HCT116 (cell line): ENCODE data around the gene CAPN5. TPM values are rescaled to one million over a fixed set of nuclear protein-coding genes. Genes with fewer than 3 reads are reported as not detected.

ENCODE experiments used
- ATAC-seq: fragments of 200-7000 bp; cut with Tn5 transposase; 2 replicates; pipeline ENCODE4 v1.9.1; 2020; ENCODE audit warnings: mild to moderate bottlenecking, moderate library complexity
- BruUV-seq: library from RNA; stranded (reverse); fragments of 400-500 nt; replicated peaks from 2 replicates; lab custom pipeline; 2021; lab: Mats Ljungman, UMichigan
- CTCF ChIA-PET: fragments of 300-600 bp; sonication (Branson Sonifier 250); formaldehyde crosslinking; loops from one replicate; lab custom pipeline; 2021; ENCODE audit warnings: antibody characterized with exemption; lab: Charles Lee
- POLR2A ChIA-PET: fragments of 300-600, 350-600 bp; sonication (Branson Sonifier 250); formaldehyde crosslinking; loops from one replicate; lab custom pipeline; 2021; ENCODE audit warnings: antibody characterized with exemption; lab: Charles Lee
- RAD21 ChIA-PET, 2 experiments: fragments of 300-600 bp; sonication (Branson Sonifier 250); formaldehyde crosslinking; loops; one replicate each; lab custom pipeline; 2023; ENCODE audit warnings: low total read pairs in 2 of 2; ENCODE audit not compliant: uncharacterized antibody in 2 of 2, unreplicated experiment in 2 of 2, low non-redundant PET in 1 of 2; lab: Charles Lee
- DNase-seq: peaks from one replicate; pipeline ENCODE4 v3.0.0-alpha.2; 2010; ENCODE audit warnings: low read depth, low spot score
- H2AFZ ChIP-seq: fragments of 200-600 bp; shearing (Covaris generic), sonication (generic); 2 replicates; pipeline ENCODE4 v1.6.1; 2017; ENCODE audit warnings: low read depth, mixed run types, mixed read lengths, antibody characterized with exemption, low read length; ENCODE audit not compliant: poor library complexity, severe bottlenecking
- H3K27ac ChIP-seq: 2 replicates; pipeline ENCODE4 v1.5.1; 2012; ENCODE audit warnings: low read depth, low read length
- H3K27me3 ChIP-seq: fragments of 200-600 bp; sonication (generic); 2 replicates; pipeline ENCODE4 v1.6.1; 2016; ENCODE audit warnings: mixed run types, low read length, mixed read lengths; ENCODE audit not compliant: insufficient read depth
- H3K36me3 ChIP-seq, 2 experiments: fragments of 200-500 bp in 1 of 2; fragments of 200-600 bp in 1 of 2; sonication (Bioruptor generic) in 1 of 2; sonication (generic) in 1 of 2; 2 replicates each; pipeline versions ENCODE4 v1.5.1 to v1.6.1; 2014 to 2016; ENCODE audit warnings: low read length in 2 of 2, inconsistent platforms in 1 of 2, mixed read lengths in 1 of 2, mixed run types in 1 of 2; ENCODE audit not compliant: insufficient read depth in 2 of 2, control insufficient read depth in 1 of 2
- H3K4me1 ChIP-seq, 2 experiments: fragments of 200-600 bp in 1 of 2; sonication (generic) in 1 of 2; 2 replicates each; pipeline versions ENCODE4 v1.5.1 to v1.6.1; 2012 to 2017; ENCODE audit warnings: low read length in 2 of 2, inconsistent platforms in 1 of 2, mild to moderate bottlenecking in 1 of 2, mixed read lengths in 1 of 2, mixed run types in 1 of 2, moderate library complexity in 1 of 2; ENCODE audit not compliant: insufficient read depth in 2 of 2, control insufficient read depth in 1 of 2
- H3K4me2 ChIP-seq: fragments of 200-600 bp; sonication (generic); 2 replicates; pipeline ENCODE4 v1.6.1; 2017; ENCODE audit warnings: mixed run types, low read length, mixed read lengths
- H3K4me3 ChIP-seq, 2 experiments: fragments of 200-600 bp in 1 of 2; sonication (generic) in 1 of 2; replicated peaks in 1 of 2; 2 replicates each; pipeline ENCODE4 v1.5.1; 2011 to 2016; ENCODE audit warnings: low read length in 2 of 2, control low read depth in 1 of 2, low read depth in 1 of 2, mild to moderate bottlenecking in 1 of 2, mixed read lengths in 1 of 2, mixed run types in 1 of 2
- H3K79me2 ChIP-seq: fragments of 200-600 bp; sonication (generic); 2 replicates; pipeline ENCODE4 v1.6.1; 2017; ENCODE audit warnings: mild to moderate bottlenecking, mixed run types, low read length, moderate library complexity, mixed read lengths; ENCODE audit not compliant: insufficient read depth
- H3K9ac ChIP-seq: fragments of 200-600 bp; sonication (generic); 2 replicates; pipeline ENCODE4 v1.6.1; 2016; ENCODE audit warnings: low read length, mixed read lengths
- H3K9me2 ChIP-seq: fragments of 200-600 bp; sonication (generic), shearing (Covaris generic); 2 replicates; pipeline ENCODE4 v1.6.1; 2017; ENCODE audit warnings: mixed run types, mild to moderate bottlenecking, moderate library complexity; ENCODE audit not compliant: insufficient read depth
- H3K9me3 ChIP-seq, 2 experiments: fragments of 200-500 bp in 1 of 2; fragments of 200-600 bp in 1 of 2; sonication (Bioruptor generic) in 1 of 2; sonication (generic) in 1 of 2; 2 replicates each; pipeline ENCODE4 v1.6.1; 2014 to 2017; ENCODE audit warnings: low read length in 2 of 2, mixed read lengths in 2 of 2, inconsistent platforms in 1 of 2, low read depth in 1 of 2, mild to moderate bottlenecking in 1 of 2, mixed run types in 1 of 2, moderate library complexity in 1 of 2; ENCODE audit not compliant: control insufficient read depth in 1 of 2, insufficient read depth in 1 of 2
- H4K20me1 ChIP-seq: fragments of 200-600 bp; sonication (generic), shearing (Covaris generic); 2 replicates; pipeline ENCODE4 v1.6.1; 2017; ENCODE audit warnings: mixed run types, mild to moderate bottlenecking, moderate library complexity; ENCODE audit not compliant: insufficient read depth
- CEBPB ChIP-seq: IDR thresholded peaks from 2 replicates; pipeline ENCODE4 v1.6.1; 2012; ENCODE audit warnings: low read depth
- CTCF ChIP-seq, 3 experiments: fragments of 200-600 bp in 1 of 3; sonication (generic) in 1 of 3; IDR thresholded peaks in 2 of 3; conservative IDR thresholded peaks in 1 of 3; 2 replicates each; pipeline ENCODE4 v1.5.1; 2012 to 2017; ENCODE audit warnings: low read depth in 2 of 3, low read length in 2 of 3, antibody characterized with exemption in 1 of 3, borderline replicate concordance in 1 of 3, control low read depth in 1 of 3, mild to moderate bottlenecking in 1 of 3, mixed read lengths in 1 of 3, mixed run types in 1 of 3, moderate library complexity in 1 of 3; ENCODE audit not compliant: insufficient read depth in 1 of 3
- ELF1 ChIP-seq: IDR thresholded peaks from 2 replicates; pipeline ENCODE4 v1.6.1; 2012; ENCODE audit warnings: low read depth, borderline replicate concordance
- EZH2 ChIP-seq: fragments of 200-600 bp; sonication (generic); IDR thresholded peaks from 2 replicates; pipeline ENCODE4 v1.6.1; 2017; ENCODE audit warnings: antibody characterized with exemption, mixed run types
- EZH2phosphoT487 ChIP-seq: fragments of 200-600 bp; IDR thresholded peaks from 2 replicates; pipeline ENCODE4 v1.6.1; 2018; ENCODE audit warnings: antibody characterized with exemption, borderline replicate concordance
- FOSL1 ChIP-seq: IDR thresholded peaks from 2 replicates; pipeline ENCODE4 v1.6.1; 2012; ENCODE audit warnings: low read depth
- JUND ChIP-seq: IDR thresholded peaks from 2 replicates; pipeline ENCODE4 v1.6.1; 2012
- POLR2A ChIP-seq: IDR thresholded peaks from 2 replicates; pipeline ENCODE4 v1.7.0; 2011; ENCODE audit warnings: borderline replicate concordance; ENCODE audit not compliant: insufficient read depth, insufficient read length; ENCODE audit errors: extremely low read depth
- RAD21 ChIP-seq: IDR thresholded peaks from 2 replicates; pipeline ENCODE4 v1.6.1; 2012; ENCODE audit warnings: low read depth, mild to moderate bottlenecking
- REST ChIP-seq: IDR thresholded peaks from 2 replicates; pipeline ENCODE4 v1.6.1; 2012; ENCODE audit warnings: low read depth
- SIN3A ChIP-seq: IDR thresholded peaks from 2 replicates; pipeline ENCODE4 v1.6.1; 2012; ENCODE audit warnings: low read depth
- SRF ChIP-seq: IDR thresholded peaks from 2 replicates; pipeline ENCODE4 v1.6.1; 2012; ENCODE audit warnings: low read depth
- TCF7L2 ChIP-seq: IDR thresholded peaks from 2 replicates; pipeline ENCODE4 v1.7.0; 2011; ENCODE audit warnings: borderline replicate concordance, inconsistent platforms; ENCODE audit not compliant: insufficient read depth, insufficient read length; ENCODE audit errors: extremely low read depth
- ZBTB33 ChIP-seq: IDR thresholded peaks from 2 replicates; pipeline ENCODE4 v1.6.1; 2011; ENCODE audit warnings: mild to moderate bottlenecking, low read length, moderate library complexity; ENCODE audit not compliant: insufficient replicate concordance; ENCODE audit errors: extremely low read depth
- intact Hi-C: fragments of 100-400 bp; cut with micrococcal nuclease; formaldehyde crosslinking; loops from 2 replicates; pipeline ENCODE4 v1.10.0; 2022
- total RNA-seq: library from RNA; stranded (reverse); gene quantifications from one replicate; pipeline ENCODE4 v1.2.1, GENCODE V29; 2021; ENCODE audit not compliant: unreplicated experiment

CAPN5 gene
- total RNA-seq, 1 experiment from 2014 or later, result 8.6 TPM

GRCh38 chr11:77126861-77127234 lies 60.1 kb downstream of the CAPN5 start:
- Histone ChIP-seq H2AFZ (peak overlapping the region; percentile 92), H3K9ac (0 out of 2 replicates have a peak overlapping the region, but pooled peaks have one; percentile 30)

More at GRCh38 chr11:77126861-77127234, 60.1 kb downstream of the CAPN5 start:
- no TSS peak for BruUV-seq
- Histone ChIP-seq H3K27me3 (no peaks in the 10 kb centered on the region), H3K27ac (no peak overlapping the region; the same call in 1 of the 2 replicates), H3K4me1 (peaks cover 3 to 15% of the 10 kb centered on the region in 2 experiments; a peak in 3 of 4 replicates), H4K20me1 (no peaks in the 10 kb centered on the region), H3K9me2 (no peaks in the 10 kb centered on the region), H3K4me2 (peak overlapping the region; percentile 93), H3K36me3 (no peaks in the 10 kb centered on the region), H3K79me2 (no peaks in the 10 kb centered on the region), H3K9me3 (no peaks in the 10 kb centered on the region), H3K4me3 (peak overlapping the region; percentile 43 to 60)
- intact Hi-C loops, result loop anchor here (1.0 kb wide), 3 partner anchors 61 to 492 kb away; no protein-coding TSS in a partner anchor
- ChIA-PET POLR2A (interaction anchor here (1.0 kb wide), 1 partner anchor 12 kb away, joined by 3 read pairs; no protein-coding TSS in a partner anchor), RAD21 (interaction anchor here in 1 of 2 experiments (1.0 kb wide), 1 partner anchor 79 kb away, joined by 3 read pairs; no protein-coding TSS in a partner anchor), CTCF (interaction anchor here (0.6 to 2.6 kb wide), 24 partner anchors 9 to 499 kb away, joined by 3 to 26 read pairs (median 4); partner anchors contain the start of gene B3GNT6)
- ATAC-seq (peak; percentile 70), DNase-seq (no peak)
- TF ChIP-seq REST (no peak), CTCF (IDR thresholded peaks at IDR 0.05 in 2 of 3, conservative IDR thresholded peaks at IDR 0.05 in 1 of 3; ENCODE audit: borderline replicate concordance in 1 of 3, insufficient read depth in 1 of 3, low read depth in 2 of 3, low read length in 2 of 3) (no peak), FOSL1 (no peak), EZH2 (no peak), EZH2phosphoT487 (no peak), CEBPB (no peak), ELF1 (no peak), ZBTB33 (no peak), TCF7L2 (no peak), POLR2A (no peak), SIN3A (no peak), JUND (no peak), RAD21 (no peak), SRF (no peak)
